Stimulated activated CD8-positive, alpha-beta memory T cell treated with anti-CD3 and anti-CD28 coated beads, Interleukin-4, amount 100 ng/mL, for 1 hour (primary cell): ENCODE data around the gene PCED1B.
"Not testable (repeated sequence)": the region's sequence is repeated elsewhere in the genome, so short reads cannot be mapped to it uniquely, and the experiment has no call there.

ENCODE experiments used
- DNase-seq, 2 donors: peaks; one replicate each; pipeline ENCODE4 v3.0.0-alpha.2; 2020; ENCODE audit warnings: low read depth in 2 of 2, low spot score in 1 of 2

Gene PCED1B

DNA sequence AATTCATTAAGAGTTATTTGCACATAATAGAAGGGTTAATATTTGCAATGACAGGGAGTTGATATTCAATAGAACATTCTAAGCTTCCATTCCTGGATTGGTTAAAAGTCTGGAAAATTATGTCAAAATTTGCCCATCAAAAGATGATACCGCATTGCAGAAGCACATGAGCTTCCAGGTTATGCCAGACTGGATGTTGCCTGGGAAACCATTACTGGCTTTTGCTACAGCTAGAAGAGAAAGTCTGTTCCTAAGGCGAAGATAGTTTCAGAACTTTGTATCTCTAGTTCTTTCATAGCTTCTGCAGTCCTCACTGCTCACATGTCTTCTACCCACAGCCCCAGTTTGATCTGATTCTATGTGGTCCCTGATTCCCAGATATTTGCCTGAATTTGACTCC lies 122.8 kb downstream of the PCED1B start:
- no peak for DNase-seq

DNA sequence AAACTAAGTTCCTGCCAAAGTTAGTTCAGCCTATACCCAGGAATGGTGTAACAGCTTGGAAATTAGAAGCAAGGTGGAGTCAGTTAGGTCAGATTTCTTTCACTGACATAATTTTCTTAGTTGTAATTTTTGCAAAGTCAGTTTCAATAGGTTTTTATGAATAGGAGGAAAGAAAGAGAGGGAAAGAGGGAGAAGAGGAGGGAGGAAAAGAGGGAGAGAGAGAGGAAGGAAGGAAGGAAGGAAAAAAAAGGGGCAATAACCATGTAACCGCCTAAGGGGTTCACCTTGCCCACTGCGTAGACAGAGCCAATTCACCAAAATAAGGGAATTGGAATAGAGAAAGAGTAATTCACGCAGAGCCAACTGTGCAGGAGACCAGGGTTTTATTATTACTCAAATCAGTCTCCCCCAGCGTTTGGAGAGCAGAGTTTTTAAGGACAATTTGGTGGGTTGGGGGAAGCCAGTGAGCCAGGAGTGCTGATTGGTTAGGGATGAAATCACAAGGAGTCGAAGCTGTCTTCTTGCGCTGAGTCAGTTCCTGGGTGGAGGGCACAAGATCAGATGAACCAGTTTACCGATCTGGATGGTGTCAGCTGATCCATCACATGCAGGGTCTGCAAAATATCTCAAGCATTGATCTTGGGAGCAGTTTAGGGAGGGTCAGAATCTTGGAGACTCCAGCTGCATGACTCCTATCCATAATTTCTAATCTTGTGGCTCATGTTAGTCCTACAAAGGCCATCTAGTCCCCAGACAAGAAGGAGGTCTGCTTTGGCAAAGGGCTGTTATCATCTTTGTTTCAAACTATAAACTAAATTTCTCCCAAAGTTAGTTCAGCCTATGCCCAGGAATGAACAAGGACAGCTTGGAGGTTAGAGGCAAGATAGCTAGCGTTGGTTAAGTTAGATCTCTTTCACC lies 126.4 kb downstream of the PCED1B start:
- DNase-seq = no peak

DNA sequence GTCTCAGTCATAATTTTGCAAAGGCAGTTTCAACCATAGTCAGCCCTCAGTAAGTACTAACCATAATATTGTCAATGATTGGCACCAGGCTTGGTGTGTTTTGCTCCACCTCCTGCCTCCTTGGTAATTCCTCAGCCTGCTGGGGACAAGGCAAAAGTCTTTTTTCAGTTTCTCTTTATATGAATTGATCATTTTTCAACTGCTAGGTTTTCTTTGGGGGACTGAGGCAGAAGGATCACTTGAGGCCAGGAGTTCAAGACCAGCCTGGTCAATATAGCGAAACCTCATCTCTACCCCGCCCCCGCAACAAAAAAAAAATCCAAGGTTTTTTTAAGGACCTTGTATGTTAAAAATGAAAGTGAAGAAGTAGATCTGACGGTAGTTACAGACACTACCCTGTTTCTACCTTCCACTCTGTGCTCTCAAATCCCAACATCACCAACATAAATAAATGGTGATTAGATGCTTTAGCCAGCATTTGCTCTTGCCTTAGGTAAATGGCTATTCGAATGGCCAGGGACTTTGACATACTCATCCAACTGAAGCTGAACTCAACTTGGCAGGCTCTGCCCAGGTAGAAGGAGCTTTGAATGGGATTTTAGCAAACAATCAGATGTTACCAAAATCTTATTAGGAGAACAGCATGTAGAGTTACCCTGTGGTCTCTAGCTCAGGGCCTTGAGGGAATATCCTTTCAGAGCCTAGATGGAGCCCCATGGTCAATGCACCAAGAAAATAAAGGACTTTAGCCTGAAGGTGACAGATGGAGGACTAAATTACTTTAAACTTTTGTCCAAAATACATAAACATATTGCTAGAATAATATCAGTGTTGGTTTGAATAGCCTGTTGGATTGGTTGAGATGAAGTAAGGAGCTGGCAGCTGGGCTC lies 127.3 kb downstream of the PCED1B start:
- no peak for DNase-seq

DNA sequence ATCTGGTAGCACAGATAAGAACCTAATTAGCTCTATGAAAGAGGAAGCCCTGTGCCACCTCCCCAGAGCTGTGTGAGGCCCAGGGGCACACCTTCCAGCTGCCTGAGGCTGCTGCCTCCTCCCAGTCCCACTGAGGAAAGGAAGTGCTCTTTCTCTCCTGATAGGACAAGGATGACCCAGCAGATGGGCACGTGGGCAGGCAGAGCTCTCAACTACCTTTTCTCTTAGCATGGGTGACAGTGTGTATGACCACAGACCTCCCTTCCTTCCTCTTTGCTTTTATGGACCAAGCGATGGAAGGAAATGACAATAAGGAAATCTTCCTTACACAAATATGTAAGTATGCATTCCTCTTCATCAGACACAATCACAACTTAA lies 127.9 kb downstream of the PCED1B start:
- no peak for DNase-seq

DNA sequence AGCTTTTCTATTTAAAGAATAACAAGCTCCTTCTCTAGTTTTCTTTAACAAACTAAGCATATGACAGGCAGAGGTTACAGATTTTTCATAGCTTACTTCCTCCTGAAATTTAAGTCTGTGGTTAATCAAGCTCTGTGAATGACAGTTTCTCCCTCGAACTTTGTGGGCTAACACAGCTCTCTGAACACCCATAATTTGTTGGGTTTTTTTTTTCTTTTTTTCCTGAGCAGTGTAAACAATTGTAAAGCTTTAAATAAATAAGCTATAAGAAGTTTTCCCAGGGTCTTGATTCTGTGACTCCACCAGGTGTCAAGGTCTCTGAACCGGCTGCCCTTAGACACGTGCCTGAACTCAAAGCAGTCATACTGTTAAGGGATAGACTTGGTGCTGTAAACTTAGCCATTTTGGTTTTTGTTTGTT lies 128.4 kb downstream of the PCED1B start:
- DNase-seq = no peak

DNA sequence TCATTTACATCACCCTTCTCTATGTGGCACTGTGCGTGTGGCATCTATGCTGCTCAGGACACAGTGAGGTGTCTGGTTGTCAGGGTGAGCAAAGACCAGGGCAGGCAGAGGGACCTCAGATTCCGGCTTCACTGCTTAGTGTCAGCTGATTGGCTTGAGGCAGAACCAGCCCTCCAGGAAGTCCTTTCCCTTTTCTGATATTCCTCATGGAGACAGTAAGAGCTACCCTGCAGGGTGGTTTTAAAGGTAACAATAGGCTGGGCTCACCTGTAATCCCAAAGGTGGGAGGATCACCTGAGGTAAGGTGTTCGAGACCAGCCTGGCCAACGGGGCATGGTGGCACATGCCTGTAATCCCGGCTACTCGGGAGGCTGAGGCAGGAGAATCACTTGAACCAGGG lies 129.6 kb downstream of the PCED1B start:
- no peak for DNase-seq

DNA sequence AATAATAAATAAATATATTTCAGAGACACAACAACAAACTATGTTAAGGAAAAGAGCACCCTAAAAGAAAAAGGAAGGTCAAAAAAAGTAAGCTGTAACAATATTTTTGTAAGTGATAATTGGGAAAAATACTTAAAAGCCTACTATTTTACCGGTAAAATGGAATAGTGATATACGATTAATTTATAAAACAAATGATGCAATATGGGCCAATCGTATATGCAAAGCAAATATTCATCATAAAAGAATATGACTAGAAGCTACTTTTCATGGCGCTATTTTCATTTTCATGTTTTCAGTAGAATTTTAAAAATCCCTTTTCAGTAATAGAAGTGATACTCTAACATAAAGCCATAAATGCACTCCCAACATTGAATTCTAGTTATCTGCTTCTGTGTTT lies 131.4 kb downstream of the PCED1B start:
- no peak for DNase-seq

DNA sequence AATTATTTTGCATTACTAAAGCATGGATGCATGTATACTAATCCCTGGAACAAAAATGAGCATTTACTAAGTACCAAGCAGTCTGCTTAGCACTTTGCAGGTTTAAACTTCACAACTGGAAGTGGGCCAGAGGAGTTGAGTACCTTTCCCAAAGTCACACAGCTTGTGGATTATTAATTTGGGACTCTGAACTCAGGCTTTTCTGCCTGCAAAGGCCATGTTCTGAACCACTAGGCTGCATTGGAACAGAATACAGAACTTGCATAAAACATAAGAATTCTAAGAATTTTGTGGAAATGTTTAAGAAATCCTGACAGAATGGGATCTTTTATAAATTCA lies 133.2 kb downstream of the PCED1B start:
- no peak for DNase-seq

DNA sequence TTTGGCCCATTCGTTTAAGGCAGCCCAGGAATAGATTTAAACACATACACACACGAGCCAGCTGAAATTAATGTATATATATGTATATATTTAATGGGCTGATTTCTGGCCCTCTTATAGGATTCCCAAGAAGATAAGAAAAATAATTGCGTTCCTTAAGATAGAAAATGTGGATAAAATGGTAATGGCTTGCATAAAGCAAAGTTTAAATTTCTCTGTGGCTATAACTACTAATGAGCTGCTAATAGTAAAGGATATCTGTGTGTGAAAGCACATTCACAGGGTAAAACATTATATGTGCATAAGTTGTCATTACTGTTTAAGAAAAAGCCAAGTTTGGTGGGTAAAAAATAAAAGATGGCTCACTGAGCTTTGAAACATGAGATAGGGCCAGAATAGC lies 134.0 kb downstream of the PCED1B start:
- DNase-seq = no peak

DNA sequence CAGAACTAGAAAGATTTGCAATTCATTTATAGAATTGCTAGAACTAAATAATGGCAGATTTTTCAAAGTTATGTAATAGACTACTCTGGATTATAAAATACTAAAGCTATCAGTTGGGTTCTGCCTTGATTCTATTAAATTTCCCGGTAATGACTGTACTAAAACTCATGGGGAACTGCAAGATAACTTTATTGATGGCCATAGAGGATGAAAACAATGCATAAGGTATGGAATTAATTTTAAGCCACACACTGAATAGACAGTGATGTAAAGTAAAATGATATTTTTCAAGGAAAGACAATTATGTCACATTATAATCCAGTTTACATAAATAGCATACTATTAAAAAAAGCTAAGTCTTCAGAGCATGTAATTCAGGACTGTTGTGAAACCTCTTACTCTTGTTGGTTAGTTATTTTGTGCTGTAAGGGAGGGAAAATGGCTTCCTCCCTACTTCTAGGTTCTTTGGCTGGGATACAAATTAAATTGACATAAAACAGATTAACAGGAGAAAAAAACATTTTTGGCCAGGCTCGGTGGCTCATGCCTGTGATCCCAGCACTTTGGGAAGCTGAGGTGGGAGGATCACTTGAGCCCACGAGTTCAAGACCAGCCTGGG lies 134.7 kb downstream of the PCED1B start:
- no peak for DNase-seq

DNA sequence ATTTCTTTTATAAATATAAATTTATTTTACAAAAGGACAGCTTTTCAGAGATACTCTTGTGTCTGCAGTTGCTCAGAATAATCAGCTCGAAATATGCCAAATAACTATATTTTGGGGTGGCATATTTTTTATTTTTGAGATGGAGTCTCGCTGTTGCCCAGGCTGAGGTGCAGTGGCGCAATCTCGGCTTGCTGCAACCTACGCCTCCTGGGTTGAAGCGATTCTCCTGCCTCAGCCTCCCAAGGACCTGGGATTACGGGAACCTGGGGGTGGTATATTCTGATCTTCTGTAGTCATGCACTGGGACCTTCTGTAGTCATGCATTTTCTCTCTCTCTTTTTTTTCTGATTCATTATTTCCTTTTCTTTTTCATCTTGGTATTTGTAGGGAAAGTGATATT lies 135.3 kb downstream of the PCED1B start:
- no peak for DNase-seq

DNA sequence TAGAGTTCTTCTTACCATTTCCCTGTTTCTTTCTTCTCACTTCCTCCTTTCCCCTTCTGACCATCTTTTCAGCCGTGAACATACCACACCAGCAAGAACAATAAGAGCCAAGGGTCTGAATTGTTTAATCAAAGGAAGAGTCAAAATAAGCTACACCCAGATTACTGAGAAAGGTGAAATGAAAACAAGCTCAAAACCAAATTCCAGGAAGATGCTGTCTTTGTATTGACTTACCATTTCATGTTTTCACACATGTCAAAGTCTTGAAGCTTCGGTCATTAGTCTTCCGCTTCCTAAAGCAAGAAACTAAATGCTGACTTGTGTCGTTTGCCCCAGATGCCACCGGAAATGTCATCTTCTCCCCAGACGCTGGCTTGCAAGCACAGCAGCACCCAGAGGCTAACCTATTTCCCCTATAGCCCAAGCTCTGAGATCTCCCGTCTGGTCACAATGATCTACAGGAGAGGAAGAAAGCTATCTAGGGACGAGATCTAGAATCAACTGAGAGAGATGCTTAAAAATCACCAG lies 136.8 kb downstream of the PCED1B start:
- peak in 1 of 2 donors; percentile 49 for DNase-seq

DNA sequence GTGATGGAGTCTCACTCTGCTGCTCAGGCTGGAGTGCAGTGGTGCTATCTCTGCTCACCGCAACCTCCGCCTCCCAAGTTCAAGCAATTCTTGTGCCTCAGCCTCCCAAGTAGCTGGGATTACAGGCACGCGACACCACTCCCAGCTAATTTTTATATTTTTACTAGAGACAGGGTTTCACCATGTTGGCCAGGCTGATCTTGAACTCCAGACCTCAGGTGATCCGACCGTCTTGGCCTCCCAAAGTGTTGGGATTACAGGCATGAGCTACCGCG lies 138.1 kb downstream of the PCED1B start:
- DNase-seq = not testable (repeated sequence)

DNA sequence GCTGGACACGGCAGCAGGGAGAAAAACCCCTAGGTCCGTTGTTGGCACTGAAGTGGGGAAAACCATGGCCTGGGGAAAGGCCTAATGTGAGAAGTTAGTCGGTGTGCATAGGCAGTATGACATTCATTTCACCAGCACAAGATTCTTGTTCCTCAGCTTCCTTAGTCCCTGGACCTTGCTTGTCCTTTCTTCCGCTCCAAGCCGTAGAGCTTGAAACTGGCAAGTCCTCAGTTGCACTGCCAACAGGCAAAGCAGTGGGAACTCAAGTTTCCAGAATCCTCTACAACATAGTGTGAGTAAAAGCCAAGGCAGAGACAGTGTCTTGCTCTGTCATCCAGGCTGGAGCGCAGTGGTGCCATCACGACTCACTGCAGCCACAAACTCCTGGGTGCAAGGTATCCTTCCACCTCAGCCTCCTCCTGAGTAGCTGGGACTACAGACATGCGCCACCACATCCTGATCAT lies 138.8 kb downstream of the PCED1B start:
- no peak for DNase-seq

DNA sequence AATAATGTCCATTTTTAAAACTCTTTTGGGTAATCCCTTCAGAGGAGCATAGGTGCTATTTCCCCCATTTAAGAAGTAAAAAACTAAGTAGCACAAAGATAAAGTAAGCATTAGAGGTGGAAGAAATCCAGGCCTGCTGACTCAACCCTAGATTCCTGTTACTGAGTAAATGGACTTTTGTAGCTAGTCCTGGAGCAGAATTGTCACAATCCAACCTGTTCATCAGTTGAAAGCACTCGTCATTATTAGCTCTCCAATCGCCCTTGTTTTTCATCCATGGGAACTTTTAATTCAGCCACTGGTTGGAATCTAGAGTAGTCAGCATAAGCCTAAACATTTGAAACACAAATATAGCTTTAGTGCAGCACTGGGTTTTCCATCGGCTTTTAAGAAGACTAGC lies 139.8 kb downstream of the PCED1B start:
- no peak for DNase-seq

DNA sequence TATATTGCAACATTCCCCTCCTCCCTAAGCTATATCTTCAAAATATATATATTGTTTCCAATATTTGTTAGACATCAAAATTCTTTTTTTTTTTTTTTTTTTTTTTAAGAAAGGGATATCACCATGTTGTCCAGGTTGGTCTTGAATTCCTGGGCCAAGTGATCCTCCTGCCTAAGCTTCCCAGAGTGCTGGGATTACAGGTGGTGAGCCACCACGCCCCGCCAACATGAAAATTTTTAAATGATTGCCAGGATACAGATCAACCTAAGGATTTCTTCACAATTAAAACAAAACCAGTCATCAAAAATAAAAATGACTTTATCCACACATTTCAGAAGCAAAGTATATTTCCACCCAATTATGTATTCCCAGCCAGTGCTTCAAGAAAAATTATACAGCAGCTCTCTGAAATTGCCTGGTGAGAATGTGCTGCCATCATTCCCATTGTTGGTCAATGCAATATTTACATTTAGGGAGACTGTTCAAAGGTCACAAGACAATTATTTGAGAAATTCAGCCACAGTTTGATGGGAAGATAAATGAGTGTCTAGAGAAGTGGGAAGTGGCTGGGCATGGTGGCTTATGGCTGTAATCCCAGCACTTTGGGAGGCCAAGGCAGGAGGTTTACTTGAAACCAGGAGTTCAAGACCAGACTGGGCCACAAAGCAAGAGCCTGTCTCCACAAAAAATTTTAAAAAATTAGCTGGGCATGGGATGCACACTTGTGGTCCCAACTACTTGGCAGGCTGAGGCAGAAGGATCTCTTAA lies 142.0 kb downstream of the PCED1B start:
- no peak for DNase-seq

DNA sequence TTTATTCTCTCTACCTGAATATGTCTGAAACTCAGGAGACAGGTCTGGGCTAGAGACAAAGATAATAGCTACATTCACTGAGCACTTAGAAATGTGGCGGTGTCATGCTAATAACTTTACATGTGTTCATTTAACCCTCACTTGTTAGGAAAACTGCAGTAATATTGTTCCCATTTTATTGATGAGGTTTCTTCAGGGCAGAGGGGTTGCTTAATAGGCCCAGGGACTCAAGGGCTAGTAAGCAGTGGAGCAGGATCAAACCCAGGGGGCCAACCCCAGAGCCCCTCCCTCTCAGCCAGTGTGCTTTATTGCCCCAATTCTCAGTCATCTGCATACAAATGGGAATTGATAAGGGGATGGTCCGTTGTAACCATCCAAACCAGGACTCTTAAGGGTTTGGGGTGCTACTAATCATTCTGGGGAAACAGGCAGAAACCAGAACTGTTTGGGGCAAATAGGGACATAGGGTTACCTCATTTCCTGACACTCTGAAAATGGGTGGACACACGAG lies 143.2 kb downstream of the PCED1B start:
- no peak for DNase-seq

DNA sequence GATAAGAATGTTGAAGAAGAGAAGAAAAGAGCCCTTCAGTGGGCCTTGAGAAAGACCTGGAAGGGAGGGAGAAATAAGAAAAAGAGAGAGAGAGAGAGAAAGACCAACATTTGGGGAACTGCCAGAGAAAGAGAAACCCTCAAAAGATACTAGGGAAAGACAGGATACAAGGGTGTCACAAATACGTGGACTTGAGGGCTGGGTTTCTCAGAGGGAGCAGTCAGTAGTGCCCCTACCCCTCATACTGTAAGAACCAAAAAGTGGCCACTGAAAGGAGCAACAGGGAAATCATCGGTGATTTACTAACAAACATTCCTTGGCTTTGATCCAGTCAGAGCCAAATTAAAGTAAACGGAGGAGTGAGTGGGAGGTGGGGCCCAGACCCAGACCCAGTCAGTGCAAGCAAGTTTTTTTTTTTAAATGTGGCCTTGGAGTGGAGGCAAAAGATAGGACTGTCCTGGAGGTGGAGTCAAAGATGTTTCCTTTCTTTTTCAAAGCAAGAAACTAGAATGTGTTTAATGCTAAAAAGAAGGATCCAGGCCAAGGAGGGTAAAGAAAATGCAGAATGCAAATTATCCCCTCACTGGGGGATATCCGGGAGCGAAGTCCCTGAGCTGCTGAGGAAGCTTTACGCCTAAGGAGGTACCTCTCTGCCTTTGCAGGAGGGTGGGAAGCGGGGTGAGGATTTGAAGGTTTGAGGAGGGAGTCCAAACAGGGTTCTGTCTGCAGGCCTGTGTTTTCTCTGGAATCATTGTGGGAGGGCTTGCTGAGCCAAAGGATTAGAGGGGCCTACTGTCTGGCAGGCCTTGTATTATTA lies 143.8 kb downstream of the PCED1B start:
- no peak for DNase-seq

DNA sequence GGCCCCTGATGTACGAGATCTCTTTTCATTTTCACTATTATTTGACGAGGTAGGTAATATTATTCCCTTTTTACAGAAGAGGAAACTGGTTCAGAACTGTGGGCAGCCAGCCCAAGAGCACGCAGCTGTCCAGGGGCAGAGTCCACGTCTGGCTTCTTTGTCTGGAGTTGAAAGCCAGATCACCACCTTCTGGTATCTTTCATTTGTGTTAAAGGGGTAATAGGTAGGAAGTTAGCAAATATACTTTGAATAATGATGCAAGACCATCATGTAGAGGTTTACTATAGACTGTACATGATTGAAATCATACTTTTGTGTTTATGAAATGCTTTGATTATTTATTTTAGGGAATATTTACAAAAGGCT lies 144.4 kb downstream of the PCED1B start:
- DNase-seq = no peak

DNA sequence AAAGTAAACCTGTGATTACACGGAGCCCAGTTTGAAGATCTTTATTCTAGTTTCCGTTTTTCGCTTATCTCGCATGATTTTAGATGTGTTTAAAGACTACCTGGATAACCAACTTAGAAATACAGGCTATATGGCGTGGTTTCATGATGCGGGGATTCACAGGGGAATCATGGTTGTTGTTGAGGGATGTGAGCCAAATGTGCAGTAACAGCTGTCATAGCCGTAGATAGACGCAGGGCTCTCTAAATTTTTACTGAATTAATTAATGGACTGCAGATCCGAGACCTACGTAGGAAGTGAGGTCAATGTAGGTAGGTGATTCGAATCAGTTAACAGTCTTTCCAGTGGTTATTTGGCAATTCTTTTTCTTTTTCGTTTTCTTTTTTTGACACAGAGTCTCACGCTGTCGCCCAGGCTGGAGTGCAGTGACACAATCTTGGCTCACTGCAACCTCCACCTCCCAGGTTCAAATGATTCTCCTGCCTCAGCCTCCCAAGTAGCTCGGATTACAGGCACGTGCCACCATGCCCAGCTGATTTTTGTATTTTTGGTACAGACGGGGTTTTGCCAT lies 145.2 kb downstream of the PCED1B start:
- no peak for DNase-seq
